Esophagus squamous epithelium (tissue), 5 donors: Measurements from ENCODE around the gene KLHDC7B. TPM values are rescaled to one million over a fixed set of nuclear protein-coding genes. Genes with fewer than 3 reads are reported as not detected.

Experiments
- DNase-seq: peaks from one replicate; lab custom pipeline; 2025; lab: John Stamatoyannopoulos, UW
- H3K27ac ChIP-seq, 4 donors: fragments of 200-600 bp; sonication (generic); one replicate each; pipeline ENCODE4 v1.5.1; 2016 to 2019; ENCODE audit warnings: mild to moderate bottlenecking in 1 of 4
- H3K27me3 ChIP-seq, 4 donors: fragments of 200-600 bp; sonication (generic); 1 replicate in 3 of 4; 2 replicates in 1 of 4; pipeline versions ENCODE4 v1.5.1 to v1.6.0; 2017 to 2021; ENCODE audit warnings: antibody characterized with exemption in 1 of 4
- H3K36me3 ChIP-seq, 3 donors: fragments of 200-600 bp; sonication (generic); one replicate each; pipeline ENCODE4 v1.5.1; 2016 to 2019
- H3K4me1 ChIP-seq, 3 donors: fragments of 200-600 bp; sonication (generic); one replicate each; pipeline ENCODE4 v1.5.1; 2017 to 2019
- H3K4me3 ChIP-seq, 4 donors: fragments of 200-600 bp; sonication (generic); 1 replicate in 3 of 4; 2 replicates in 1 of 4; pipeline ENCODE4 v1.5.1; 2016 to 2019; ENCODE audit warnings: mild to moderate bottlenecking in 2 of 4, moderate library complexity in 1 of 4
- H3K9me3 ChIP-seq, 3 donors: fragments of 200-600 bp; sonication (generic); one replicate each; pipeline ENCODE4 v1.5.1; 2016 to 2019
- POLR2A ChIP-seq, 4 donors: fragments of 450-650 bp; IDR thresholded peaks; one replicate each; pipeline ENCODE4 v1.6.1; 2017; ENCODE audit warnings: antibody characterized with exemption in 4 of 4, mild to moderate bottlenecking in 4 of 4, moderate library complexity in 3 of 4
- WGBS, 2 donors: methylation state at CpG; one replicate each; pipeline ENCODE4 v1.1.5; 2018; 5-methylcytosine and 5-hydroxymethylcytosine counted together
- intact Hi-C: fragments of 100-400 bp; cut with DNase I; formaldehyde crosslinking; loops from one replicate; pipeline ENCODE4 v1.15.0; 2022
- total RNA-seq, 4 donors: library from RNA; depleted of rRNA; stranded (reverse); fragments of >200 nt; gene quantifications; one replicate each; pipeline ENCODE4 v1.1.0, GENCODE V29; 2016
- TF ChIP-seq, protein P1 (sequence below), 6 experiments: fragments of 450-650 bp in 4 of 6; fragments of 200-600 bp in 2 of 6; sonication (generic) in 2 of 6; IDR thresholded peaks; one replicate each; pipeline ENCODE4 v1.5.1; 2016 to 2019; ENCODE audit warnings: antibody characterized with exemption in 6 of 6, mild to moderate bottlenecking in 4 of 6, moderate library complexity in 4 of 6
- donor health status: DM: yes; HTN: yes; CAD: no.

Gene KLHDC7B
- total RNA-seq, 4 donors from 2014 or later, result 0.26 to 0.53 (median 0.40) TPM

DNA sequence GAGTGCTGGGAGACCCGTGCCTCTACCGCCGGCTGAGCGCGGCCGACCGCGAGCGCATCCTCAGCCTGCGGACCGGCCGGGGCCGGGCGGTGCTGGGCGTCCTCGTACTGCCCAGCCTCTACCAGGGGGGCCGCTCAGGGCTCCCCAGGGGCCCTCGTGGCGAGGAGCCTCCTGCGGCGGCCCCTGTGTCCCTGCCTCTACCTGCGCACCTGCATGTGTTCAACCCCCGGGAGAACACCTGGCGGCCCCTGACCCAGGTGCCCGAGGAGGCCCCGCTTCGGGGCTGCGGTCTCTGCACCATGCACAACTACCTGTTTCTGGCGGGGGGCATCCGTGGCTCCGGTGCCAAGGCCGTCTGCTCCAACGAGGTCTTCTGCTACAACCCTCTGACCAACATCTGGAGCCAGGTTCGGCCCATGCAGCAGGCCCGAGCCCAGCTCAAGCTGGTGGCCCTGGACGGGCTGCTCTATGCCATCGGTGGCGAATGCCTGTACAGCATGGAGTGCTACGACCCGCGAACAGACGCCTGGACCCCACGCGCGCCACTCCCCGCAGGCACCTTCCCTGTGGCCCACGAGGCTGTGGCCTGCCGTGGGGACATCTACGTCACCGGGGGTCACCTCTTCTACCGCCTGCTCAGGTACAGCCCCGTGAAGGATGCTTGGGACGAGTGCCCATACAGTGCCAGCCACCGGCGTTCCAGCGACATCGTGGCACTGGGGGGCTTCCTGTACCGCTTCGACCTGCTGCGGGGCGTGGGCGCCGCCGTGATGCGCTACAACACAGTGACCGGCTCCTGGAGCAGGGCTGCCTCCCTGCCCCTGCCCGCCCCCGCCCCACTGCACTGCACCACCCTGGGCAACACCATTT, 3.5 kb downstream of the KLHDC7B start:
- WGBS, 2 donors, result 85% methylated on average over 23 of the region's 68 CpGs; no CpG with 5 or more reads in 1 of the 2 donors
- H3K27me3 ChIP-seq, result peaks cover 0 to 69% (median 0%) of the 10 kb centered on the region in 4 donors
- intact Hi-C loops, result no loop called here
- peak overlapping the region; percentile 5 to 59 (median 30) for H3K4me3 ChIP-seq
- H3K4me1 ChIP-seq, result peaks cover 14 to 52% (median 20%) of the 10 kb centered on the region in 3 donors
- no peak for TF ChIP-seq POLR2A (IDR thresholded peaks at IDR 0.05)
- TF ChIP-seq, protein P1, sequence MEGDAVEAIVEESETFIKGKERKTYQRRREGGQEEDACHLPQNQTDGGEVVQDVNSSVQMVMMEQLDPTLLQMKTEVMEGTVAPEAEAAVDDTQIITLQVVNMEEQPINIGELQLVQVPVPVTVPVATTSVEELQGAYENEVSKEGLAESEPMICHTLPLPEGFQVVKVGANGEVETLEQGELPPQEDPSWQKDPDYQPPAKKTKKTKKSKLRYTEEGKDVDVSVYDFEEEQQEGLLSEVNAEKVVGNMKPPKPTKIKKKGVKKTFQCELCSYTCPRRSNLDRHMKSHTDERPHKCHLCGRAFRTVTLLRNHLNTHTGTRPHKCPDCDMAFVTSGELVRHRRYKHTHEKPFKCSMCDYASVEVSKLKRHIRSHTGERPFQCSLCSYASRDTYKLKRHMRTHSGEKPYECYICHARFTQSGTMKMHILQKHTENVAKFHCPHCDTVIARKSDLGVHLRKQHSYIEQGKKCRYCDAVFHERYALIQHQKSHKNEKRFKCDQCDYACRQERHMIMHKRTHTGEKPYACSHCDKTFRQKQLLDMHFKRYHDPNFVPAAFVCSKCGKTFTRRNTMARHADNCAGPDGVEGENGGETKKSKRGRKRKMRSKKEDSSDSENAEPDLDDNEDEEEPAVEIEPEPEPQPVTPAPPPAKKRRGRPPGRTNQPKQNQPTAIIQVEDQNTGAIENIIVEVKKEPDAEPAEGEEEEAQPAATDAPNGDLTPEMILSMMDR (IDR thresholded peaks at IDR 0.05), result no peak
- H3K9me3 ChIP-seq, result no peaks in the 10 kb centered on the region
- no peaks in the 10 kb centered on the region for H3K36me3 ChIP-seq
- DNase-seq, result no peak
- peak overlapping the region in 3 of 4 donors; percentile 18 to 50 (median 49) for H3K27ac ChIP-seq

DNA sequence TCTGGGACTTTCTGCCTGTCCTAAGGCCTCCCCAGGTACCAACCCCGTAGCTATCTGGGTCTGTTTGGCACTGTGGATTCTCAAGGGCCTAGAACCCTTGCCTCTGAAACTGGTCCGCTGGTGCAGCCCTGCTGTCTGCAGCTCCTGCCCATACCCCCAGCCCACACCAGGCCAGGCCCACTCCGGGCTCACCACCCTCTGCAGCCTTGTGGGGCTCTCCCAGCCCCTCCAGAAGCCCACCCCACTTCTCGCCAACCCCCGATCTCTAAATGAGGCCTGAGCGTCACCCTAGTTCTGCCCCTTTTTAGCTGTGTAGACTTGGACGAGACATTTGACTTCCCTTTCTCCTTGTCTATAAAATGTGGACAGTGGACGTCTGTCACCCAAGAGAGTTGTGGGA, 4.7 kb downstream of the KLHDC7B start:
- H3K27ac ChIP-seq, result no peak overlapping the region
- peaks cover 0 to 59% (median 0%) of the 10 kb centered on the region in 4 donors for H3K27me3 ChIP-seq
- no peak for DNase-seq
- 68 to 84% methylated on average over 3 to 5 of the region's 8 CpGs for WGBS, 2 donors
- intact Hi-C loops, result no loop called here
- H3K4me3 ChIP-seq, result no peak overlapping the region
- H3K36me3 ChIP-seq, result no peaks in the 10 kb centered on the region
- H3K4me1 ChIP-seq, result peaks cover 3 to 40% (median 7%) of the 10 kb centered on the region in 3 donors
- no peak for TF ChIP-seq POLR2A (IDR thresholded peaks at IDR 0.05)
- TF ChIP-seq, protein P1 (IDR thresholded peaks at IDR 0.05), result no peak
- H3K9me3 ChIP-seq, result no peaks in the 10 kb centered on the region

DNA sequence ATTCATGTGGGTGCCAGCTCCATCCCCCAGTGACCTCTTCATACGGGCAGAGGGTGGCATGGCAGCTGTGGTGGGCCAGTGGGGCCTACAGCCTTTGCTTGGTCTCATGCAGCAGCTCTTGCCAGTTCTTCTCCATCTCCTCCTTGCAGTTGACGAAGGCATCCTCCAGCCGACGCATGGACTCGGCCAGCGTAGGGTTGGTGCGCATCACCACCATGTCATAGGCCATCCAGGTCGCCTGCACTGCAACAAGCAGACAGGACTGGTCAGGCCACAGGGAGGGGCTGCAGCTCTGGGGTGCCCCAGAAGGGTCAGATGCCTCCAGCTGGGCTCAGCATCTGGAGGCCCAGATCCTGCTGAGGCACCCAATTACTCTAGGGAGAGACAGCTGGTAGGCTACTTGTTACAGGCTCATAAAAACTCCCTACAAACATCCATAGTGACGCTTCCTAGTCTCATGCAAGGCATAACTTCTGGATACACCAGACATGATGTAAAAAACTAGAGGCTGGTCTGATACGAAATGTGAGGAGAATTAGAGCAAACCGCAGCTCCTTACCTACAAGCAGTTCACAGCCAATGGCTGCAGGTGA, 5.6 kb downstream of the KLHDC7B start:
- Histone ChIP-seq H3K27ac (no peak overlapping the region), H3K27me3 (peaks cover 0 to 50% (median 0%) of the 10 kb centered on the region in 4 donors), H3K36me3 (no peaks in the 10 kb centered on the region), H3K9me3 (no peaks in the 10 kb centered on the region), H3K4me1 (peaks cover 0 to 31% (median 0%) of the 10 kb centered on the region in 3 donors), H3K4me3 (no peak overlapping the region)
- intact Hi-C loops, result no loop called here
- DNase-seq, result no peak
- TF ChIP-seq POLR2A (IDR thresholded peaks at IDR 0.05), result no peak
- TF ChIP-seq, protein P1 (IDR thresholded peaks at IDR 0.05), result no peak
- WGBS, 2 donors, result 87 to 89% methylated on average over 5 of the region's 11 CpGs

DNA sequence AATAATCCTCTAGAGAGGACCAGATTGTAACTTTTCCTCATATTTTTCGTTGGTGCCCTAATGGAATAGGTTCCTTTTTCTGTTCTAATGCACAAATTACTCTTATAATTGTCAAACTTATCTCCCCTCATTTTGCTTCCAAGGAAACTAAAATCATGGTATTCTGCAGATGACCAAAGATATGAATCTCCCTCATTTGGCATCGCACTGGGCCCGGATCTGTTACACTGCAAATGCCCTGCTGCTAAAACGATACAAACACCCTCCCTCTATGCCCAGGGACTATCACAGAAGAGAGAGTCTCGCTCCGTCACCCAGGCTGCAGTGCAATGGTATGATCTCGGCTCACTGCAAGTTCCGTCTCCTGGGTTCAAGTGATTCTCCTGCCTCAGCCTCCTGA, 7.6 kb downstream of the KLHDC7B start:
- no peak for TF ChIP-seq POLR2A (IDR thresholded peaks at IDR 0.05)
- TF ChIP-seq, protein P1 (IDR thresholded peaks at IDR 0.05), result no peak
- intact Hi-C loops, result no loop called here
- Histone ChIP-seq H3K36me3 (no peaks in the 10 kb centered on the region), H3K4me1 (peaks cover 0 to 12% (median 0%) of the 10 kb centered on the region in 3 donors), H3K27me3 (peaks cover 0 to 30% (median 0%) of the 10 kb centered on the region in 4 donors), H3K27ac (no peak overlapping the region), H3K9me3 (no peaks in the 10 kb centered on the region), H3K4me3 (no peak overlapping the region)
- no peak for DNase-seq
- WGBS, 2 donors, result 77 to 90% methylated on average over 8 of the region's 8 CpGs

DNA sequence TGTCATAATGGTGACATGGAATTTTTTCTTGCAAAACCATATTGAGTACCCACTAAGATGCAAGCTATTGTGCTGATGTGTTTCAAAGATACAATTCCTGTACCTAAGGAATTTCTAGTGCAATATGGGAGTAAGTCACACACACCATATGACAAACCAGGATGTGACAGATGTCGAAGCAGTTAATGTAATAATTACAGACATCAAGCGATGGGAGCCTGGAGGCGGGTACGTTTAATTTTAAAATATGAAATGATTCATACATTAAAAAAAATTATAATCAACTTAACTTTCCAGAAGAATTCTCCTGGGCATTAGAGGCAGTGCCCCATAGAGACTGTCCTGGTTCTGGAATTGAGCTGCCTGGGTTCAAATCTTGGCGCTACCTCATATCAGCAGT, 11.0 kb downstream of the KLHDC7B start:
- no peak for DNase-seq
- 78 to 82% methylated on average over 5 of the region's 5 CpGs for WGBS, 2 donors
- TF ChIP-seq, protein P1 (IDR thresholded peaks at IDR 0.05), result no peak
- no peak for TF ChIP-seq POLR2A (IDR thresholded peaks at IDR 0.05)
- Histone ChIP-seq H3K27ac (no peak overlapping the region), H3K36me3 (no peaks in the 10 kb centered on the region), H3K27me3 (peaks cover 0 to 1% (median 0%) of the 10 kb centered on the region in 4 donors), H3K9me3 (no peaks in the 10 kb centered on the region), H3K4me3 (no peak overlapping the region), H3K4me1 (peaks cover 0 to 9% (median 6%) of the 10 kb centered on the region in 3 donors)
- intact Hi-C loops, result no loop called here
